Adrenal gland (tissue), 12 donors: ENCODE results near the gene IGFALS. TPM values are rescaled to one million over a fixed set of nuclear protein-coding genes. Genes with fewer than 3 reads are reported as not detected.

Experiments
- DNase-seq, 7 donors: peaks; one replicate each; pipeline ENCODE4 v3.0.0-alpha.2; 2019 to 2020
- H3K27ac ChIP-seq, 5 donors: fragments of 200-600 bp; sonication (generic) in 4 of 5; 1 replicate in 3 of 5; 2 replicates in 2 of 5; pipeline versions ENCODE4 v1.5.1 to v1.8.0; 2016 to 2020; ENCODE audit warnings: mild to moderate bottlenecking in 1 of 5
- H3K27me3 ChIP-seq: fragments of 200-600 bp; 2 replicates; pipeline ENCODE4 v1.8.0; 2021
- H3K36me3 ChIP-seq, 2 donors: fragments of 200-600 bp; replicated peaks in 1 of 2; 1 replicate in 1 of 2; 2 replicates in 1 of 2; pipeline versions ENCODE4 v1.5.1 to v1.8.0; 2018 to 2022
- H3K4me1 ChIP-seq, 2 donors: fragments of 200-600 bp; replicated peaks in 1 of 2; 1 replicate in 1 of 2; 2 replicates in 1 of 2; pipeline versions ENCODE4 v1.5.1 to v1.8.0; 2018 to 2021
- H3K4me3 ChIP-seq, 4 donors: fragments of 200-600 bp; sonication (generic) in 3 of 4; one replicate each; pipeline ENCODE4 v1.5.1; 2016 to 2018
- H3K9me3 ChIP-seq, 3 donors: fragments of 200-600 bp; sonication (generic) in 1 of 3; replicated peaks in 1 of 3; 1 replicate in 2 of 3; 2 replicates in 1 of 3; pipeline versions ENCODE4 v1.5.1 to v1.8.0; 2016 to 2021
- CTCF ChIP-seq, 6 experiments: fragments of 450-650 bp in 4 of 6; fragments of 200-600 bp in 2 of 6; sonication (generic) in 1 of 6; IDR thresholded peaks; 1 replicate in 5 of 6; 2 replicates in 1 of 6; pipeline versions ENCODE4 v1.5.1 to v1.8.0; 2016 to 2021; ENCODE audit warnings: antibody characterized with exemption in 6 of 6, mild to moderate bottlenecking in 2 of 6, moderate library complexity in 1 of 6
- POLR2A ChIP-seq, 2 donors: fragments of 450-650 bp; IDR thresholded peaks; one replicate each; pipeline ENCODE4 v1.6.1; 2017; ENCODE audit warnings: antibody characterized with exemption in 2 of 2, mild to moderate bottlenecking in 2 of 2, moderate library complexity in 1 of 2
- WGBS, 4 donors: extraction: QIAGEN DNeasy Blood & Tissue Kit in 2 of 4; methylation state at CpG; one replicate each; pipeline versions ENCODE4 v1.1.5 to v1.1.7; 2013 to 2017; 5-methylcytosine and 5-hydroxymethylcytosine counted together
- intact Hi-C, 2 donors: fragments of 100-400 bp; cut with DNase I; formaldehyde crosslinking; loops; one replicate each; pipeline versions ENCODE4 v1.14.1 to v1.15.0; 2022 to 2023
- polyA plus RNA-seq, 3 donors: library from polyadenylated mRNA; stranded (reverse); fragments of 200-250 nt in 2 of 3; fragments of 350-450 nt in 1 of 3; fragmentation: Illumina TruSeq in 1 of 3; extraction: RNeasy Lipid Tissue Mini Kit (QIAGEN cat#74804) in 1 of 3; gene quantifications; one replicate each; pipeline ENCODE4 v1.2.3, GENCODE V29; 2013 to 2014
- total RNA-seq, 9 donors: library from RNA; depleted of rRNA in 4 of 9; stranded (reverse); fragments of >200 nt in 4 of 9; fragments of 120-200 nt in 1 of 9; fragmentation: NEBNext Ultra II Directional in 1 of 9; extraction: Animal tissue kit (Norgen Biotek cat#: 25700) in 1 of 9; gene quantifications; one replicate each; pipeline versions ENCODE4 v1.1.0 to v1.2.4, GENCODE V29; 2013 to 2023
- donor health status: healthy with polysubstance abuse.
- donor health status: Bipolar disorder and iron deficiency.
- donor health status: DM: yes; HTN: yes; CAD: no.
- donor health status: DM: no; HTN: no; CAD: no.
- donor health status: DM: no; HTN: no; CAD: no.
- donor health status: DM: yes; HTN: yes; CAD: no.

Gene IGFALS
- total and polyA plus RNA-seq, 12 donors: 0.11 to 3.9 (median 0.31) TPM; not detected in 2

GRCh38 chr16:1826691-1827573 is 33.4 kb upstream of the IGFALS start, which contains the start of the genes FAHD1 and HAGH:
FAHD1 (plus strand) TSS chr16:1827206; CDS start chr16:1827239, 33 bp downstream.
HAGH (minus strand) TSS chr16:1826825; CDS start chr16:1826787, 38 bp downstream.
- intact Hi-C loops: loop anchor here in 1 of 2 donors (5.0 kb wide), 1 partner anchor 55 kb away; the partner anchor contains the start of genes EME2, MRPS34 and NME3
- Histone ChIP-seq H3K9me3 (no peaks in the 10 kb centered on the region), H3K4me3 (peak within 1 kb of the TSS; percentile 62 to 99 (median 86)), H3K4me1 (peaks cover 40 to 59% of the 10 kb centered on the region in 2 donors), H3K36me3 (peaks cover 0 to 10% of the 10 kb centered on the region in 2 donors), H3K27ac (peak within 1 kb of the TSS; percentile 72 to 98 (median 86)), H3K27me3 (no peaks in the 10 kb centered on the region)
- TF ChIP-seq CTCF (IDR thresholded peaks at IDR 0.05) (peak in 1 of 6 experiments; percentile 3), POLR2A (IDR thresholded peaks at IDR 0.05) (peak in 1 of 2 donors; percentile 60)
- WGBS, 4 donors: 1% methylated on average over 25 to 104 of the region's 104 CpGs; no CpG with 5 or more reads in 1 of the 4 donors
- peak; percentile 93 to 97 (median 95) for DNase-seq

- H3K9me3 ChIP-seq: no peaks in the 10 kb centered on the region
- peak in 4 of 7 donors; percentile 62 to 77 (median 66) for DNase-seq
- peak overlapping the region in 3 of 4 donors; percentile 30 to 97 (median 59) for H3K4me3 ChIP-seq
- H3K36me3 ChIP-seq: peaks cover 0 to 16% of the 10 kb centered on the region in 2 donors
- peaks cover 40 to 59% of the 10 kb centered on the region in 2 donors for H3K4me1 ChIP-seq
- TF ChIP-seq POLR2A (IDR thresholded peaks at IDR 0.05) (no peak), CTCF (IDR thresholded peaks at IDR 0.05) (peak in 2 of 6 experiments; percentile 17 to 31)
- intact Hi-C loops: loop anchor here in 1 of 2 donors (5.0 kb wide), 1 partner anchor 54 kb away; the partner anchor contains the start of genes EME2, MRPS34 and NME3
- peak overlapping the region; percentile 35 to 98 (median 86) for H3K27ac ChIP-seq
- H3K27me3 ChIP-seq: no peaks in the 10 kb centered on the region
- 1 to 11% (median 6%) methylated on average over 13 to 96 of the region's 96 CpGs for WGBS, 4 donors
These were observed 32.6 kb upstream of the IGFALS start for GRCh38 chr16:1825864-1826690.

GRCh38 chr16:1825381-1825863 is 31.9 kb upstream of the IGFALS start:
- peak; percentile 55 to 88 (median 78) for DNase-seq
- Histone ChIP-seq H3K36me3 (peaks cover 0 to 23% of the 10 kb centered on the region in 2 donors), H3K9me3 (no peaks in the 10 kb centered on the region), H3K27ac (peak overlapping the region; percentile 35 to 98 (median 86)), H3K4me1 (peaks cover 40 to 58% of the 10 kb centered on the region in 2 donors), H3K27me3 (no peaks in the 10 kb centered on the region), H3K4me3 (peak overlapping the region in 2 of 4 donors; percentile 30 to 97)
- intact Hi-C loops: loop anchor here in 1 of 2 donors (5.0 kb wide), 1 partner anchor 53 kb away; the partner anchor contains the start of genes EME2, MRPS34 and NME3
- TF ChIP-seq CTCF (IDR thresholded peaks at IDR 0.05) (no peak), POLR2A (IDR thresholded peaks at IDR 0.05) (peak in 1 of 2 donors; percentile 50)
- WGBS, 4 donors: 35 to 56% (median 44%) methylated on average over 7 to 15 of the region's 15 CpGs
